NCI-H187 treated with DMSO at 0.1 percent for 48 hours (cell line): Measurements from ENCODE around the gene TIMM22.

Experiments used
- DNase-seq: peaks from one replicate; lab custom pipeline; 2025; lab: John Stamatoyannopoulos, UW

Gene TIMM22

GRCh38 chr17:1022278-1023024 lies 25.5 kb downstream of the TIMM22 start:
- no peak for DNase-seq

- DNase-seq: no peak
These were observed 27.1 kb downstream of the TIMM22 start for GRCh38 chr17:1024076-1024475.

GRCh38 chr17:1025733-1026598 lies 29.0 kb downstream of the TIMM22 start:
- DNase-seq: no peak

DNA sequence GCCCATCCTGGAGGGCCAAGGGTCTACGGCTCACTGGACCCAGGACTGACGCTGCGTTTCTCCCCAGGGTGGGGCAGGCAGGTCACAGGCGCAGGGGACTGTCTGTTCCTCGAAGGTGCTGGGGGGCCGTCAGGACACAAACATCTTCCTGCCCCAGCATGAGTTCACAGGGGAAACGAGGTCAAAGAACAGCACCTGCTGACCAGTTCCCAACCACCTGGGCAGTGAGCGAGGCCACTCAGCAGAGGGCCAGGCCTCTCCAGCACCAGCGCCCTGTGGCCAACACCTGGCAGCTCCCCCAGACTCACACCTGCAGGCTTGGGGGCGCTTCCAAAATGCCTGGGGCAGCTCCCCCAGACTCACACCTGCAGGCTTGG lies 29.7 kb downstream of the TIMM22 start:
- DNase-seq: no peak

DNA sequence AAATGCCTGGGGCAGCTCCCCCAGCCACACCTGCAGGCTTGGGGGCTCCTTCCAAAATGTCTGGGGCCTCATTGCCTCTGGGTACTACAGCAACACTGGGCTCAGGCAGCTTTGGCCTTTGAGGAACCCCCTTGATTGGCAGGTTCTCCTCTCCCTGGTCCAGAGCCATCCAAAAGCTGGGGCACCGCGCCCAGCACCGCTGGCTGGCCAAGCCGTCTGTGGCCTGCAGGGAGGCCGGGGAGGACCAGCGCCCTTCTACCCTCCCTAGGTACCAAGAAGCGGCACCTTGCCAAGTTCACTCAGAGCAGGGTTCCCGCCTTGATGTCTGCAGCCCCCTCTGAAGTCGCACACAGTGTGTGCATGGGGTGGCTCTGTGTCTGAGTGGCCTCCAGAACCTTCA lies 30.1 kb downstream of the TIMM22 start:
- no peak for DNase-seq

DNA sequence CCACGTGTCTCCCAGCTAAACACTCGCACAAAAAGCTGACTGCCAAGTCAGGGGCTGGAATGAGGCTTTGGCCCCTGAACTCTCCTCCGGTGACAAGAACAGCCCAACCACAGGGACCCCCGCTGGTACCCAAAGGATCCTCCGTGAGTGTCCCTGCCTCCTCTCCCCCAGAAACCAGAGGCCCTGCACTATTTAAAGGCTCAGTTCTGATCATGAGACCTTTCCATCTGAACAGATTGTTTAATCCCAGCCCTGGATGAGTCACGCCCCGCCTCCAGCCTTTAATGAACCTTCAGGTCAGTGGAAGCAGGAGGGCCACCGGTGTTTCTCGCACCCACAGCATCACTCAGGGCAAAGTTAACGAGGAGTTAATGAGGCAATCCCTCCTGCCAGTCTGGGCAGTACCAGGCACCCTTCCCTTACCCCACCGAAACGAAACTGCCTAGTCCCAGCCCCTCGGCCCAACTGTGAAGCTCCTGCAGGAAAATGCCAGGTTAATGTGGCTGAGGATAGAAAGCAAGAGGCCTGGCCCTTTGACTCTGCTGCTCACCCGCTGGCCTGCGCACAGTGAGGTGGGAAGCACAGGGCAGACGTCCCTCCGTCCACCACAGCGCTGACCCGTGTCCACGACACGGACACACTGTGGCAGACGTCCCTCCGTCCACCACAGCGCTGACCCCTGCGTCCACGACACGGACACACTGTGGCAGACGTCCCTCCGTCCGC lies 32.4 kb downstream of the TIMM22 start:
- DNase-seq: no peak

DNA sequence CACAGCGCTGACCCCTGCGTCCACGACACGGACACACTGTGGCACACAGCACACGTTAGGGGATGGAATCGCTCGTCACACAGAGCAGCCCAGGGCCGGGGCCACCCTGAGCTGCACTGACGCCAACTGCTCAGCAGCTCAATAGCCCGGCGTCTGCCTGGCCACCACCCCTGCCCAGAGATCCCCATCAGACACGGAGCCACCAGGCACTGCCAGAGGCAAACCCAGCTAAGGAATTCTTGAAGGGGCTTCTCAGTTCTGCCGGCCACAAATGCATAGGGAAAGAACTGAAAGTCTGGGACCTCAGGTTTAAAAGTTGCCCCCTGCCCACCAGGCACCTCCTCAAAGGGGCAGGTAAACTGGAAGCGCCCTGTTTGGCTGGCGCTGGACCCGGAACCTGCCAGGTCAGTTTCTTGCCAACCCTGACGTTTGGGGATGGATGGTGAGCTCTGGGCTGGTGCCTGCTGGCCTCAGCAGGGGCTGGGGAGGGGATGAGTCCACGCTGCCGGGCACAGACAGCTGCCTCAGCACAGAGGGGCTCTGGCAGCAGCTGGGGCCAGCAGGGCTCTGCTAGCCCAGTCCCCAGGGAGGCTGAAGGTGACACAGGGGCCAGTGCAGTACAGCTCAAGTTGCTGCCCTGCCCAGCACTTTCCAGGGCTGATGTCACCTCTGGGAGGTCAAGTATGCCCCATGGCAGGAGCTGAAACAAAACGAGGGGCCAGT lies 33.2 kb downstream of the TIMM22 start:
- DNase-seq: no peak

DNA sequence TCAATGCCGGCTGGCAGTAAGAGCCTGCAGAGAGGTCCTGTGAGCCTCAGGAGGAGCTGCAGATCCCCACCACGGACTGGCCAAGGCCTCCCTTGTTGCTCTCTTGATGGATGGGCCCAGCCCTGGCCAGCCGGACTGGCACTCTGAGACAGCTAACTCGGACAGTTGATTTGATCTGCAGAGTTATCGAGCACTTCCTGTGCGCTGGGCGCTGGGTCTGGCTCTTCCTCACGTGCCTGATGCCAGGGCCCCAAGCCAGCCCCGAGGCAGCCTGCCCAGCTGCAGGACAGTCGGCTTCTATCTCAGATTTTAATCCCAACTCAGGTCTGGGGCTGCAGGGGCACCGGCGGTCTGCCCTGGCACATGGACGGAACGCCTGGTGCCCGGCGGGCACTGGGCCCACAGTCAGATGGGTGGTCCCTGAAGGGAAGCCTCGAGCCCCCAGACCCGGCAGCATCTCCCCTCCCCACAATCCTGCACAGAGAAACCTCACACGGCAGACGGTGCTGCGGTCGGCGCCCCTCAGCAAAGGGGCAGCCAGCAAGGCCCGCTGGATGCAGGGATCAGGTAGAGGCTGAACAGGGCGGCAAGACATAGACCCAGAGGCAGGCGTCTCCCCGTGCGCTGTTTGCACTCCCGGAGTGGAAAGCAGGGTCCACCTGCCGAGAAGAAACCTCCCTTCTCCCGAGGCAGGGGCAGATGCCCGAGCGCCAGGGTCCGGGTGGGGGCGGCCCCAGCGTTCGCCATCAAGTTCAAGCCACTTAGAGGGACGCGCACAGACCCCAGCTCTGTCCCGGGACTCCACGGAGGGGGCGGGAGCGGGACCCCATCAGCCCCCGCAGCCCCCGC lies 34.0 kb downstream of the TIMM22 start:
- DNase-seq: no peak

- no peak for DNase-seq
These were observed 34.8 kb downstream of the TIMM22 start for GRCh38 chr17:1031711-1032110.

GRCh38 chr17:1032391-1032790 lies 35.5 kb downstream of the TIMM22 start:
- DNase-seq: no peak

DNA sequence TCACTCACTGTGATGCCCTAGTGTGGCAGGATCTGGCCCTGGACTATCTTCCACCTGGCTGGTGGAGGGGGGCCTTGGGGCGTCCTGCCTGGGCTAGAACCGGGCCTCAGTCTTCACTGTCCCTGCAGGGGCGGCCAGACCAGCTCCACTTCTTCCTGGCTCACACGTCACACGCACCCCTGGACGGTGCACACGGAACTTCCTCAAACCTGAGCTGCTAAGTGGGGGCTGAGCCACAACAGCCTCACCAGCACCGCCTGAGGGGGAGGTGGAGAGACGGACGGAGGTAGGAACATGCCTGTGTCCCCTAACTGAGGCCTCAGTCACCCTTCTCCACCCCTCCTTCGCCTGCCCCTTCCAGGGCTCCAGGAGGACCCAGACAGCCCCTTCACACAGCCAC lies 36.6 kb downstream of the TIMM22 start:
- DNase-seq: no peak

DNA sequence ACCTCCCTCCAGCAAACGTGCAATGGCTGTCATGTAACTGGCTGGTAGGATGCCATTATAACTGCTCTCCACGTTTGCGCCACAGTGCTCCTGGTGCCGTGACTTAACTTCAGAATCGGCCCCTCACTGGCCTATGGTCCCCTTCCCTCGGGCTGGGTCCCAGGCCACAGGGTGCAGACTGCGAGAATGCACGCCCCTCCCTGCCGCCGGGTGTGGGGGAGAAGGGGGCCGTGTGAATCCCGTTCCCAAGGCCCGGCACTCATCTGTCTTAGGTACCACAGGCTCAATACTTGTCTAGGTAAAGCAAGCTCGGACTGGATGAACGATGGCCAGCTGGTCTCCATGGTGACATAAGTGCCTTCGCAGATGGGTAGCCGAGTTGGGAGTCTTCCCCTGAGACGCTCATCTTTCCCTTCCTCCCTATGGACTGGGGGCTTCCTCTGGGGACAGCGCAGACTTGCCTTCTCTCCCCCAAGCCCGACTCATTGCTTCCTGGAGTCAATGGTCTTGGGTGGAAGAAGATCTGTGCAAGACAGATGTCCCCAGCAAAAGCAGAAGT lies 37.8 kb downstream of the TIMM22 start:
- DNase-seq: no peak

DNA sequence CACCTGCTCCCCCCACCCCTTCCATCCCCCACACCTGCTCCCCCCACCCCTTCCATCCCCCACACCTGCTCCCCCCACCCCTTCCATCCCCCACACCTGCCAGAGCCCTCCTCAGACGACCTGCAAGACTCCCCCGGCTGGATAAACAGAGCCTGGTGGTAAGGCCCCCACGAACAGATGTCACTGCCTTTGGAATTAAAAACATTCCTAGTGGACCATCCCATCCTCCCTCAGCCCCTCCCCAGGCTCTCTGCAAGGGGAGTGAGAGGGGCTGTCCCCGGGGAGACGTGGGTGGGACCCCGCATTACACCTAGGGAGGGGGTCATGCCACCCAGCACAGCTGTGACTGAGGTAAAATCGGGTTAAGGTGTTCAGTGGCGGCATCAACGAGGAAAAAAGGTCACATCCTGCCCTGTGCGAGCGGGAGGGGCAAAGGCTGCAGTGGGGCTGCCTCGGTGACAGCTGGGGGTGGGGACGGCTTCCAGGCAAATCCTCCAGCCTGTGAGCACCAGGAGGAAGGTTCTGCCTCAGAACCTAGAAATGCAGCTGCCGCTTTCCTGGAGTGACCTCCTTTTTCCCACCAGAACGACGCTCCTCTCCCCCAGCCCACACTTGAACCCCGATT lies 38.7 kb downstream of the TIMM22 start:
- no peak for DNase-seq

DNA sequence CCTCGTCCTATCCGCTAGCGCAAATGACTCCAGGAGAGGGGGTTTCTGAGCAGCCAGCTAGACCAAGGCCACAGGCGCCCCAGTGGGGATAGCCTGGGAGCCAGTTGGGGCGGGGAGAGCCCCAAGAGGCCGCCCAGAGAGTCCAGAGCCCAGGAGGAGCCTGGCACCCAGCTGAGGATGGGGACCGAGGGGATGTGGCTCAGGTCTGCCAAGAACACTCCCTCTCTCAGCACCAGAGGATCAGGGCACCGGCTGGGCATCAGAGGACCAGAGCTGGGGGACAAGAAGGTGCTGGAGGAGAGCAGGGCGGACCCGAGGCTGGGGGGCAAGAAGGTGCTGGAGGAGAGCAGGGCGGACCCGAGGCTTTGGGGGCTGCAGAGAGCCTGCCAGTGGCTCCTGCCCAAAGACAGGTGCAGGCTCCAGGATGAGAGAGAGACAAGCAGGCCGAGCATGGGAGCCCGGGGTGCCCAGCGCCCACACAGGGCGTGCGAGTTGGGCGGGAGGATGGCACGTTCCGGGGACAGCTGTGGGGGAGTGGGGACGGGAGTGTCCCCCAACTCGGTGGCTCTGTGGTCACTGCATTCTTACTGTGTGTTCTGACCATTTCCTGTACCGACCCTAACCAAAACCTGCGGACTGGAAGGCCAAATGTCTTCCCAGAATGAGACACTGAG lies 39.4 kb downstream of the TIMM22 start:
- no peak for DNase-seq

DNA sequence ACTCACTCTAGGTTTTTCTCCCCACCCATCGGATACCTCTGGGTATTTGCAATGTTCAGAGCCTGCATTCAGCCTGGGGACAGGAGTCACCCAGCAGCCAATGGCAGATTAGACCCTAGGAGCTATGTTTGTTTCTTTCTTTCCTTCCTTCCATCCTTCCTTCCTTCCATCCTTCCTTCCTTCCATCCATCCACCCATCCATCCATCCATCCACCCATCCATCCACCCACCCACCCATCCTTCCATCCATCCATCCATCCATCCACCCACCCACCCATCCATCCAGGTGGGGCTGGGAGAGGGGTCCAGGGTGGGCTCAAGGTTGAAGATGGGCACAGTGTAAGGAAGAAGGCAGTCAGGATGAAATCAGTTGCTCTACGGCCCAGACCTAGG lies 39.9 kb downstream of the TIMM22 start:
- DNase-seq: no peak

- no peak for DNase-seq
These were observed 40.4 kb downstream of the TIMM22 start for GRCh38 chr17:1037238-1037879.

DNA sequence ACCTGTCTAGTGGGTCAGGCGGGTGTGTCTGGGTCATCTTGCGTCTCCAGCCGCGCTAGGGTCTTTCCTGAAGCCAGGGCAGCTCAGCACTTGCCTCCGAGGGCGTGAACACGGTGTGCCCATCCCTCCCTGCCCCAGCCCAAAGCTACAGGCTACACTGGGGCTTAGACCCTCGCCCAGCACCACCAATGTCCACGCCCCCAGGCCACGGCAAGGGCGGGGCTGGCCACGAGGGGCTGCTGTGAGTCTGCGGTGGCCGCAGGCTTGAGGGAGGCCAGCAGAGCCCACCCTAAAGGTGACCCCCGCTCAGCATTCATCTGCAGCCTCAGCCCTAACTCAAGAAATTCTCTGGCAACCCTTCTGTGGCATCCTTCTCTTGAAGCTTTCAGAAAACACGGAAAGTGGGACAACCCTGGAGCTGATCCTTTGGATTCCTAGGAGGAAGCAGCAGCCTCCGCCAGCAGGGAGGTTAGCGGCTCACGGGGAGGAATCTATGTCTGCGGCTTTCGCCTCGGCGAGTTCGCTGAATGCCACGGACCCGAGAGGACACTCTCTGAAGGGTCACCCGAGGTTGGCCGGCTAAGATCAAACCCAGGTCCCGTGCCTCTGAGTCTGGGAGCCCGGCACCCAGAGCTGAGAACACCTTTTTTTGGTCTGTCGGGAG lies 41.7 kb downstream of the TIMM22 start:
- DNase-seq: no peak

DNA sequence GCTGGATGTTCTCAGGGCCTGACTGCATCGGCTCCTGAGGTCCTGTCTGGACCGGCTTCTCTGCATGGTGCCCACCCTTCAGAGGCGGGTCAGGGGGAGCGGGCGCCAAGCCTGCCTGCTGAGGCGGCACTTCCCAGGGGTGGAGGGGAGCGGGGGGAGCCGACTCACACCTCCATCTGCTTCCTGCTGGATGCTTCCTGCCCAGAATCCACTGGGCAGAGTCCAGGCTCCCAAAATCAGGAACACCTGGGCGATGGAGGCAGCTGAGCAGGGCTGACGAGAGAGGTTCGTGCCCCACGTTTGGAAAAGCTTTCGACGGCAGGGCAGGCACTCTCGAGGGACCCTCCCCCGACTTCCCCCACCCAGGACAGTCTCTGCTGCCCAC lies 42.2 kb downstream of the TIMM22 start:
- no peak for DNase-seq
